ENCODE measurements around the gene IL1RAPL1.
"Not testable (repeated sequence)": the region's sequence is repeated elsewhere in the genome, so short reads cannot be mapped to it uniquely, and the experiment has no call there.

The IL1RAPL1 gene

GRCh38 chrX:28628120-28628519 is 40.9 kb downstream of the IL1RAPL1 start:
- no peak for DNase-seq

- DNase-seq: no peak
Observed at GRCh38 chrX:28638775-28639174, 51.5 kb downstream of the IL1RAPL1 start.

- DNase-seq: no peak
Observed at GRCh38 chrX:28639451-28639850, 52.2 kb downstream of the IL1RAPL1 start.

- DNase-seq: no peak
Observed at GRCh38 chrX:28649541-28649940, 62.3 kb downstream of the IL1RAPL1 start.

DNA sequence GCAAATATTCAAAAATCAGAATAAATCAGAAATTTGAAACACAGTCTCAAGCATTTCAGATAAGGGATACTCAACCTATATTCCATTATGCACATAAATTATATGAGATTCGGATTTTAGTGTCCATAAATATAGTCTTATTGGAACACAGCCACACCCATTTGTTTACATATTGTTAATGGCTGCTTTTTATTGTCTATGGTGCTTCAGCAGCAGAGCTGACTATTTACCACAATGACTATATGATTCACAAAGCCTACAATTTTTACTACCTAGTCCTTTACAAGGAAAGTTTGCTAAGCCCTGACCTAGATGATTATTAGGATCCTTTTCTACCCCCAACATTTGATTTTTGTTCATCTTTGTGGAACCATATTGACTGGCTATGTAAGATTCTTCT is 63.9 kb downstream of the IL1RAPL1 start:
- no peak for DNase-seq

GRCh38 chrX:28659269-28659668 is 72.0 kb downstream of the IL1RAPL1 start:
- DNase-seq: no peak

- DNase-seq: no peak
Observed at GRCh38 chrX:28665778-28666177, 78.5 kb downstream of the IL1RAPL1 start.

DNA sequence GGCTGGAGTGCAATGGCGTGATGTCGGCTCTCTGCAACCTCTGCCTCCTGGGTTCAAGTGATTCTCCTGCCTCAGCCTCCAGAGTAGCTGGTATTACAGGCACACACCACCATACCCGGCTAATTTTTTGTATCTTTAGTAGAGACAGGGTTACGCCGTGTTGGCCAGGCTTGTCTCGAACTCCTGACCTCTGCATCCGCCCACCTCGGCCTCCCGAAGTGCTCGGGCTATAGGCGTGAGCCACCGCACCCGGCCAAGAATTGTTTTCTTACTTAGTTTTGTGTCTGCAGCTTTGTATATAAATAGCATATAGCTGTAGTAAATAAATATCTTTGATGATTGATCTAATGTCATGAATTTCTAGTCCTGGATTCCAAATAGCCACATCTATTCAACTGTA is 81.1 kb downstream of the IL1RAPL1 start:
- no peak for DNase-seq

DNA sequence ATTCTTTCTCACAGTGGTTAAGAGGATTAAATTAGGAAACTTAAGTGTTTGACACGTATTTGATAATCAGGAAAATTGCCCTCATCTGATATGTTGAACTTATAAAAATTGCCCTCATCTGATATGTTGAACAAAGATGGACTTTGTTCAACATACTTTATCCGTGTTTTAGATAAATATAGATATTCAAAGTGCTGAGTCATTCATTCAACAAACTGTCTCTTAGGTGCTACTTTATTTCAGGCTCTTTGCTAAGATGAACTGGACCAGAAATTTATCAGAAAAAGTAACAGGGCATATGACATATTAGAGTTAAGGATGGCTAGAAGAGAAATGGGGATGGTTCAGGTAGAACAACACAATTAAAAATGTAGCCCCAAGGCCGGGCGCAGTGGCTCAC is 81.7 kb downstream of the IL1RAPL1 start:
- no peak for DNase-seq

GRCh38 chrX:28670074-28670473 is 82.8 kb downstream of the IL1RAPL1 start:
- DNase-seq: no peak

DNA sequence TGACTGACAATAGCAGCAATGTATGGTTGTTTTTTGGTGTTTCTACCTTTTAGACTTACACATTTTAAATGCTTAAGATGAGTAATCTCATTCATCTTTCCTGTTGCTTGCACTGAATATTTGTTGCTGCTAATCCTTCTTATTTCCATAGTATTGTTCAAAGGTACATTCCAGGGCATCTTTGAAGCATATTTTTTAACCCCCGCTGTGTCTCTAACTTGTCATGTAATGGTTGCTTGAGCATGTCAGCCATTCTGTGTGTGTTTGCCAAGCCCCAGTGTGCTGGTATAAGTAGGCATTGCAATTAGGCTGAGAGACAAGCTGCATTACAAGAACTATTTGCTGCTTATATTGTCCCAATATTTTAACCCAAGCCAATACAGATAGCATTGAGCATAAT is 87.9 kb downstream of the IL1RAPL1 start:
- no peak for DNase-seq

GRCh38 chrX:28693101-28693500 is 105.9 kb downstream of the IL1RAPL1 start:
- DNase-seq: no peak

DNA sequence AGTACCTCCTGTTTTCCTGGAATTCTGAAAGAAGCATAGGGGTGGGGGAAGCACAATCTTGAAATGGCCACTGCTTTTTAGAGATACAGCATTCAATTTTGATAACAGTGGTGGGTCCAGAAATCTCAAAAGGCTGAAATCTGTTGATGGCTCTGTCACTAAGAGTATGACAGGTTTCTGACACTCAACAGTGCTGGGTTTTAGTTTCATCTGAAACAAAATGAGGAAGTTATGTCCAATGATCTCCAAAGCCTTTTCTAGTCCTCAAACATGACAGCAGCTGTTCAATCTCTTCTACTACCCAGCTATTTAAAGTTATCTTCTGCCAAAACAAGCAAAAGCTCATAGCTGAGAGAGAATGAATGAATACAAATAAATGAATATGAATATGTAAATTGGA is 110.5 kb downstream of the IL1RAPL1 start:
- no peak for DNase-seq

DNA sequence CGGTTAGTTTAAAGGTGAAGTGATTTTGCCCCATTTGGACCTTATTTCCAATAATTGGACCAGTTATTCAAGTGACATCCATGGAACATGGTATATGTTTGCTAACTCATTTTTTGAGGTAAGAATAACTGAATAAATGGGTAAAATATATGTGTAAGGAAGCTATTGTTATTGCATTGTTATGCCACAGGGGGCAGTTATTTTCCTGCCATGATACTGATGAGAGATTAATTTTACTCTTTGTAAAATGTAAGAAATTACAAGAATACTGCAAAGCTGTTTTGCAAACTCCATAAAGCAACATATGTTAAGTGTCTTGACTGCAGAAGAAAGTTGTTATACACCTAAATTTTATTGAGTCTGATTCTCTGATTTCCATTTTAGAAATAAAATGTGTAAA is 114.0 kb downstream of the IL1RAPL1 start:
- DNase-seq: no peak

- no peak for DNase-seq
Observed at GRCh38 chrX:28706964-28707363, 119.7 kb downstream of the IL1RAPL1 start.

DNA sequence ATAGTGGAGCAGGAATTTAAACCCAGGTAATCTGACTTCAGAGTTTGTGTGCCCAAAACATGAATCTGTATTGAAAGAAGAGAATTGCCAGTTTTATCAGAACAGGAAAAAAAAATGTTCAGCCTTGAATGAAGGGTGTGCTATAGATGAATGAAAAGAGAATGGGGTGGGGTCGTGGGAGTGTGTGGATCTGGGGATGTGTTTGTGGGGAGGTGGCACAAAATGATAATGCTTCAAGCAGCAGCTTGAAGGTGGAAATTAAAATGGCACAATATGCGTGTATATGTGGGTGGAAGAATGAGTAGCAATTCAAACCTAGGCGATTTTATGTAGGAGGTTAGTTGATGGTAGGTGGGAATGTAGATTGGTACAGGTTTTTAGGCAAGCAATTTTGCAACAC is 122.2 kb downstream of the IL1RAPL1 start:
- no peak for DNase-seq

DNA sequence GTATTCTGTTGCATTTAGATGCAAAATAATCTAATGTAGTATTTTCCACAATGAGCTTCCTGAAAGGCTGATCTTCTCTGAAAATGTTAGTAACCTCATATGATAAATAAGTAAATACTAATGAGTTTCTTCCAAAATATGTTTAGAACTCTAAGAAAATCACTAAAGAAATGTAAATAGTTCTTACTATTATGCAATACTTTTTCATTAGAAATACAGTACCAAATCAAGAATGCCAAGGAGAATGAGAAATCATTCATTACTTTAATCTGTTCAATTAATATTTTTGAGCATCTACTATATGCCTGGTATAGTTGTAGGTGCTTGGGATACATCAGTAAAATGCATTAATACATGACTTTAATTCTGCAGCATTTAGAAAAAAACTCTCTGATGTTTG is 130.6 kb downstream of the IL1RAPL1 start:
- DNase-seq: no peak

DNA sequence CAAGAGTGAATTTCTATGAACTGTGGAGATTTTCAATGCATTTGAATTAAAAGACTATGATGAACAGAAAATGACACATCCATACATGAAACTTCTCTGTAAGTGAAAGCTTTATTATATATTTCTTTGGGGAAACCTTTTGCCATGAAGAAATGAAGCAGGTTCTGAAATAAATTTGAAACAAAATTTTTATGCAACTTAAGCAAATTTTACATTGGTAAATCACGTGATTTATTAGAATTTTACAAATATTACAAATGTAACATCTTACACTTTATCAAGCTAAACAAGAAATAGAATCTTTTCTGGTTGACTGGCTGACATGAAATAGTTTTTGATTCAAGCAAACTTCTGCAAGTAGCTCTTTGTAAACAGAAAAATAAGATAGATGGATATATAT is 131.2 kb downstream of the IL1RAPL1 start:
- no peak for DNase-seq

GRCh38 chrX:28719620-28720019 is 132.4 kb downstream of the IL1RAPL1 start:
- no peak for DNase-seq

DNA sequence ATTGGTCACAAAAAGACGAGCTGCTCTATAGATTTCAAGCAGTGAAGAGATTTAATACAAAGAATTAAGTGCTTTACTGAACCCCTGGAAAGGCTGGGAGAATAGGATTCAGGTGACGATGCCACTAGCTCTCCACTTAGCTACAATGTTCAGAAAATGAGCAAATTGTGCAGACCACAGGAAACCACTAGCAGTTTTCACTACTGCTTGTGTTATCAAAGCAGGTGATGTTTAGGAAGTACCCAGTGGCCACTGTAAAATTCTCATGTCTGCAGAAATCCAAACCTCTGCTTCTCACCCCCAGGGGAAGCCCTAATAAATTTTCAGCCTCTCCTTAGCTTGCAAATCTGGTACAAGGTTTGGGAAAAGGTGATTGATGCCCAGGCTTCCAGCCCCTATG is 165.1 kb downstream of the IL1RAPL1 start:
- DNase-seq: no peak

DNA sequence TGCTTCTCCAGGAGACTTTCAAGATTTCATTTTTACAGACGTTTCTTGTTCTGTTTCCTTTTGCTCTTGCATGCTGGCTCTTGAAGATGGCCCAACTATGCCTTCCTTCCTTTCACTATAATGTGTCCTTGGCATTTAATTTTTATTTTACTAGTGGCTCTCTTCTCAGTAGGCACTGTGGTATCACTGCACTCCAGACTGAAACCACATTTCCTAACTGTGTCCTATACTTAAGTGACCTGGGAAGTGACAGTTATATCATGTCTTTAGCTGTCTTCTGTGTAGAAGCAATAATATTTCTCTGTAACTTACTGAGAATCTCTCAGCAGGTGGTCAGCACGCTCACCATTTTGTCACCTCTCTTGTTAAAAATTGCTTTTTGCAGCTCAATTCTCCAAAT is 168.9 kb downstream of the IL1RAPL1 start:
- DNase-seq: no peak

GRCh38 chrX:28756647-28757046 is 169.4 kb downstream of the IL1RAPL1 start:
- no peak for DNase-seq

GRCh38 chrX:28757290-28757689 is 170.0 kb downstream of the IL1RAPL1 start:
- DNase-seq: no peak

DNA sequence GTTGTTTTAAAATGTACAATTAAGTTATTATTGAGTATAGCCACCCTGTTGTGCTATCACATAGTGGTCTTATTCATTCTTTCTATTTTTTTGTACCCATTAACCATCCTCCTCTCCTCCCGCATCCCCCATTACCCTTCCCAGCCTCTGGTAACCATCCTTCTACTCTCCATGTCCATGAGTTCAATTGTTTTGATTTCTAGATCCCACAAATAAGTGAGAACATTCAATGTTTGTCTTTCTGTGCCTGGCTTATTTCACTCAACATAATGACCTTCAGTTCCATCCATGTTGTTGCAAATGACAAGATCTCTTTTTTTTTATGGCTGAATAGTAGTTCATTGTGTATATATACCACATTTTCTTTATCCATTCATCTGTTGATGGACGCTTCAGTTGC is 179.3 kb downstream of the IL1RAPL1 start:
- not testable (repeated sequence) for DNase-seq

DNA sequence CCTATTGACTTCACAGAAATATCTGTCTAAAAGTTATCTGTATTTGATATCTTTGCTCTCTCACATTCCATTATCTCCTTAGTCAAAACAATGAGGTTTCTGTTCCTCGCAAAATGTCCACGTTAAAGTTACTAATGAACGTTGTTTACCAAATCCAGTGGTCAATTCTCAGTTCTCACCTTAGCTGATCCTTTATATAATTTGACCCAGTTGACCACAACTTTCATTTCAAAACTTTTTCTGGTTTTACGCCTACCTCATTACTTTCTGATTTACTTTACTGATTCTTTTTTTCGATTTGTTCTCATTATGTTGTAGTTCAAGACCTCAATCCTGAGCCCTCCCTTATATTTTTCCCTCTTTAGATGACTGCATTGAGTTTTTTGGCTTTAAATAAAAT is 186.6 kb downstream of the IL1RAPL1 start:
- DNase-seq: no peak

DNA sequence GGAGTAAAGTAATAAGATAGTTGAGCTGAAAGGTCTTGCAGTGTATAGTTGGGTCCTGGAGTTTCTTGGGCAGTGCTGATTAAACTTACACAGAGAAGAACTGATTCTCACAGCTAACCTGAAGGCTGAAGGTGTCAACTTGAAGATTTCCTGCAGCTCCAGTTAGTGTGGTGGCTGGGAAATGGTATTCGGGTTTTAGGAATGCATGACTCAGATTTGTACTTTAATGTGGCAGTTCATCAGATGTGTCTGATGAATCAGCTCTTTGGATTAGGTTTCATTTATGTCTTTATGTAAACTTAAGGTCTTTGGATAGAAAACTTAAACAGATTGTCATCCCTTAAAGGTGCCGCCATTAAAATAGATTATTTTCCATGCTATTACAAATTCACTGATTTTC is 200.0 kb downstream of the IL1RAPL1 start:
- DNase-seq: no peak
